ENCODE results near the gene RNF141.

Gene RNF141

GRCh38 chr11:10522276-10522675, 18.7 kb downstream of the RNF141 start:
- DNase-seq, result no peak

DNA sequence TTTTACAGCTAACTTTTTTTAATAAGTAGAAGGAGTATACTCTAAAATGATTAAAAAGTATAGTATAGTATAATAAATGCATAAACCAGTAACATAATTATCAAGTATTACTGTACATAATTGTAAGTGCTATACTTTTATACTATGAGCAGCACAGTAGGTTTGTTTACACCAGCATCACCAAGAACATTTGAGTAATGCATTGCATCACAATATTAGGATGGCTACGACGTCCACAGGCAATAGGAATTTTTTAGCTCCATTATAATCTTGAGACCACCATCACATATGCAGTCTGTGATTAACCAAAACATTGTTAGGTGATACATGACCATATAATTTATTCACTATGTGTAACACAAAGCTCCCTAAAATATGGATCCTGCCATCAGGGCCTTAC, 20.4 kb downstream of the RNF141 start:
- DNase-seq, result no peak

- DNase-seq, result no peak
Observed at GRCh38 chr11:10519630-10520029, 21.4 kb downstream of the RNF141 start.

GRCh38 chr11:10518891-10519290, 22.1 kb downstream of the RNF141 start:
- no peak for DNase-seq

- DNase-seq, result no peak
Observed at GRCh38 chr11:10518123-10518522, 22.9 kb downstream of the RNF141 start.

DNA sequence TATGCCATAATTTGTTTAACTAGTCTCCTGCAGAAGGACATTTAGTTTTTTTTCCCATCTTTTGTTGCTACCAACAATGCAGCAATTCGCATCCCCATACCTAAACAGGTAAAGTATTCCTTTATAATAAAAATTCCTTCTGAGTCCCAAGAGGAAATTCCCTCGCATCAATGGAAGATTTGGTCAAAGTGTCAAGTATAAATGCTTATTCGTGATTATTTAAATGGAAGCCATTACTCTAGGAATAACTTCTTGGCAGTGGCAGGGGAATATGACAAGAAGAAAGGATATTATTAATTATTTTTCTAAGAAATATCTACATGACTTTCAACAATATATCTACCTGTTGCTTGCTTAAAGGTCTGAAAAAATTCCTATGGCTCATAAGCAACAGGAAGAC, 25.6 kb downstream of the RNF141 start:
- DNase-seq, result no peak

GRCh38 chr11:10514709-10515108, 26.3 kb downstream of the RNF141 start:
- no peak for DNase-seq

- DNase-seq, result no peak
Observed at GRCh38 chr11:10514202-10514601, 26.8 kb downstream of the RNF141 start.

- no peak for DNase-seq
Observed at GRCh38 chr11:10511181-10511621, 29.8 kb downstream of the RNF141 start.

GRCh38 chr11:10506008-10506370, 35.0 kb downstream of the RNF141 start:
- DNase-seq, result no peak

- no peak for DNase-seq
Observed at GRCh38 chr11:10505278-10506007, 35.5 kb downstream of the RNF141 start.

DNA sequence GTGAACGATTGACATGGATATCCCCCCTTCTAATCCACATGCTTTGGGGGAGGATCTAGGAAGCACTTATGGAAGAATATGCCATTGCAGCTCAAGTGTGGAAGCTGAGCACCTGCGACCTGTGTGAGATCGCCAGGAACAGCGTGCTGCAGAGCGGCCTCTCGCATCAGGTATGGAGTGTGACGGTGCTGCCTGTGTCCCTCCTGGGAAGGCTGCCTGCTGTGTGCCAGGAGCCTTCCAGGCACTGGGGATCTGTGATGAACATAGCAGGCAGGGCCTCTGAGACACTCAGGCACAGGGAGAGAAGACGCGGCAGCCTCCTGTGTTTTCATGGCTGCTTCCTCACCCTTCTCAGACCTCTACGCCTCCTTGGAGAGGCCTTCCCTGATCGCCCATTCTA, 36.5 kb downstream of the RNF141 start:
- DNase-seq, result no peak

- no peak for DNase-seq
Observed at GRCh38 chr11:10503777-10504480, 37.1 kb downstream of the RNF141 start.

DNA sequence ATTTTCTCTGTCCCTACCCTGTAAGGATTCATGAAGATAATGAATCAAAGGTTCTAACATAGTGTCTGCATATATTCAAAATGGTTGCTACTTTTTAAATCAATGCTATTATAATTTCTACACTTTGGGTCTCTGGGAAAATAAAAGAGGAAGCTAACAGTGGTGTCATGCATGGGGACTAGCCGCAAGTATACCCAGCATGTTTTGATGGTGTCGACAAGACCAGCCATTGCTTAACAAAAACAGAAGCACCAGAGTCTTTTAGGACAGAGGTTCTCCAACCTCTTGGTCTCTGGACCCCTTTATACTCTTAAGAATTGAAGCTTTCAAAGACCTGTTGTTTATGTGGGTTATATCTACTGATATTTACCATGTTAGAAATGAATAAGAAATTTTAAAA, 37.8 kb downstream of the RNF141 start:
- no peak for DNase-seq

DNA sequence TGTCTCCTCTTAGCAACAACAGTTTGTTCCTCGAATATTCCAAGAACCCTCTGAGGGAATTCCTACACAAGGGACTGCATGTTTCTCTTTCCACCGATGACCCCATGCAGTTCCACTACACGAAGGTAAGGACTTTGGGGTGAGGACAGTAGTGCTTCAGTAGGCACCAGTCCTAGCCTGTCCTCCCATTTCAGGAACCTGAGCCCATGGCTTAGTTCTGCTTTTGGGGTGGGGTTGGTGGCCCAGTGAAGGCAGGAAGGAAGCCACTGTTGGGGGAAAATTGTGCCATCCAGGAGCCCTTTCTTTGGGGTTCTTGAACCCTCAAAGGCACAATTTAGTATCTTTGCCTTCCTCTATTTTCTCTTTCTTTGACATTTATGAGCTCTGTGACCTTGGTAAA, 38.2 kb downstream of the RNF141 start:
- no peak for DNase-seq

- no peak for DNase-seq
Observed at GRCh38 chr11:10502065-10502680, 38.8 kb downstream of the RNF141 start.

DNA sequence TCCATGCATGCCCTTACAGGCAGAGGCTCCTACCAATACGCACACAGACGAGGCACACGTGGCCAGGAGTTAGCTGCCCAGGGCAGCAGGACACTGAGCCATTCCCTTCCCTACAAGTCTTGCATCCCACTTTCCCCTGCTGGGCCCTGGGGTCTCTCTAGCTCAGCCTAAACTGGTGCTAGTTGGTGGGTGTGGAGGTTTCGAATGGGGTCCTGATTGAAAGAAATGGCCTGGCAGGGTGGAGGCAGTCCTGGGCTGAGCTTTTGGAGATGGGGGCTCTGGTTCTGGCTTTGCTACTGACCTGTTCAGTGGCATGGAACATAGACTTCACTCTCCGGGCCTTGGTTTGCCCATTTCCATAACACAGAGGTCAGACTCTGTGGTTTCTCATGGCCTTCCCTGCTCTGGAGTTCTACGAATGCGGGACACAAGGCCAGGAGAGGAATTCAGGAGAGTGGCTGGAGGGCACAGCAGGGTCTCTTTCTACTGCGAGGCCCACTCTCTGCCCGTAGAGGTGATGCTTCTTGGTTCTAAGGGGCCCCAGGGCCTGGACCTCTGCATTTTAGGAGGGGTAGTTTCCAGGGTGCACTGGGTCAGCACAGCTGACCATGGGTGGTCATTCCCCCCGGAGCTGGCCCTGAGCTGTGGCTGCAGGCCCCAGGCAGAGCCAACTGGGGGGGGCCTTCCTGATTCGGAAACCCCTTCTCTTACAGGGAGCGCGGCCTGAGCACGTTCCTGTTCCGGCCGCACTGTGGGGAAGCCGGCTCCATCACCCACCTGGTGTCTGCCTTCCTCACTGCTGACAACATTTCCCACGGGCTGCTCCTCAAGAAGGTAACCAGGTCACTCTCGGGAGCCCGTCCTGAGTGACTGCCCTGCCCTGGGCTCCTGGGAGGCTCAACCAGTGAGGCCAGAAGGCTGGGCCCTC, 40.0 kb downstream of the RNF141 start:
- no peak for DNase-seq

- no peak for DNase-seq
Observed at GRCh38 chr11:10499874-10500601, 40.9 kb downstream of the RNF141 start.

GRCh38 chr11:10499452-10499851, 41.5 kb downstream of the RNF141 start:
- no peak for DNase-seq

DNA sequence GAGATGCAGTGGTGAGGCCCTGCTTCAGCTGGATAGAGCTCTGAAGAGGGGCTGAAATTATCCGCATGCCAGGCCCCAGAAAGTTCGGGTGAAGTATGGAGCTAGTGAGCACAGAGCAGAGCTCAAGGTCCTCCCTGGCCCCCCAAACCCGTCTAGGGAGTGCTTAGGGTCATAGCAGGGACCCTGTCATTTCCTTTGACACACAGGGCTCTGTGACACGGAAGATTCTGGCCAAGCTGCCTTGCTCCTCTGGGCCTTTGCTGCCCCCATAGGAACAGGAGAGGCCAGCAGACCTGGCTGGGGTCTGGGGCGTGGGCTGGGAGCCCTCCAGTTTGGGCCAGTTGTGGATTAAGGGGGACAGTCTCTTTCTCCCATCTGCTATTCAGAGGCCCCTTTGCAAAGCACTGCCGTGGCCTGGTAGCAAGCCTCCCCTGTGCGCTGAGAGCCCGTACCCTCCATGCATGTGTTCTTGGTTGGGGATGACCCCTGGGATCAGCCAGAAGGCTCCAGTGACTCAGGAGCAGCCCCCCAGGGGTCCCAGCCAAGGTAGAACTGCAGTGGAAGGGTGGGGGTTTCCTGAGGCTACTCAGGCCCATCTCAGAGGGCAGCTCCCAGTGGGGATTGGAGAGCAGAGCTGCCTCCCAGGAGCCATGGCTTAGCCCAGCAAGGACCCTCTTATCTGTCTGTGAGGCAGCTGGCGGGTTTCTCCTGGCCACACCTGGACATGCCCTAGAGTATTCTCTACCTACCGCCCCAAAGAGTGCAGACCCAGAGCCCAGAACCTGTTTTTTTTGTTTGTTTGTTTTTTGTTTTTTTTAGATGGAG, 42.3 kb downstream of the RNF141 start:
- no peak for DNase-seq

DNA sequence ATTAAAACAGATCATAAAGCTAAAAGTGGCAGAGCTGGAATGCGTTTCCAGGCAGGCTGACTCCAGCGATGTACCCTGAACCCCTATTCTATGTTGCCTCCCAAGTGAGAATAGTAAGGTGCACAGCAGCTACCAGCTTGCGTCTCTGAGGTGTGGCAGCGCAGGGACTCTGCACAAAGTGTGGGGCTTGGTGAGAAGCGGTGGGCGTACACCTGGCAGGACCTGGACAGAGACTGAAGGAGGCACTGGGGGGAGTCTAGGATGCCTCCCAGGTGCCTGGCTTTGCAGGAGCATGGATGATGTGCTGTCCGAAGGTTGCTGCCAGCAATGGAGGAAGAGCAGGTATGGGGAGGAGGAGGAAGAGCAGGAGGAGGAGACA, 43.0 kb downstream of the RNF141 start:
- DNase-seq, result no peak
